Naive B cell (primary cell): ENCODE data around the gene CNN1. TPM values are rescaled to one million over a fixed set of nuclear protein-coding genes. Genes with fewer than 3 reads are reported as not detected.

Experiments used
- polyA plus RNA-seq, 6 donors: library from polyadenylated mRNA; unstranded; fragments of 300-500 nt; fragmentation: Illumina TruSeq; gene quantifications; one replicate each; pipeline ENCODE4 v1.2.3, GENCODE V29; 2021; ENCODE audit warnings: low read depth in 6 of 6

Gene CNN1
- polyA plus RNA-seq, 6 donors from 2014 or later, result 0.65 TPM; not detected in 4

Other genes starting within 250 kb of the CNN1 start
- gene TSPAN16, start 242.7 kb upstream of the CNN1 start, polyA plus RNA-seq, result not detected
- 1 to 10 TPM; 1.9 to 5.8 (median 2.4) TPM for gene RAB3D, start 199.2 kb upstream of the CNN1 start, polyA plus RNA-seq
- gene TMEM205, start 192.6 kb upstream of the CNN1 start, polyA plus RNA-seq, result 100 to 1,000 TPM; 102 to 171 (median 114) TPM
- gene CCDC159, start 192.3 kb upstream of the CNN1 start, polyA plus RNA-seq, result 10 to 100 TPM; 13.2 to 25.0 (median 16.2) TPM
- gene PLPPR2, start 183.4 kb upstream of the CNN1 start, polyA plus RNA-seq, result under 1 TPM in 2 of 6 donors, not detected in 4; 0.56 to 0.69 TPM
- 10 to 100 TPM in 1 of 6 donors, 1 to 10 TPM in 5; 6.0 to 10.2 (median 7.6) TPM for gene SWSAP1, start 164.2 kb upstream of the CNN1 start, polyA plus RNA-seq
- gene EPOR, start 154.5 kb upstream of the CNN1 start, polyA plus RNA-seq, result 1 to 10 TPM in 5 of 6 donors, not detected in 1; 2.2 to 3.9 (median 3.6) TPM
- gene RGL3, start 119.5 kb upstream of the CNN1 start, polyA plus RNA-seq, result under 1 TPM in 2 of 6 donors, not detected in 4; 0.40 to 0.44 TPM
- 1 to 10 TPM in 1 of 6 donors, under 1 TPM in 5; 0.21 to 1.2 (median 0.69) TPM for gene ODAD3, start 103.7 kb upstream of the CNN1 start, polyA plus RNA-seq
- 10 to 100 TPM; 32.2 to 79.6 (median 46.9) TPM for gene PRKCSH, start 103.2 kb upstream of the CNN1 start, polyA plus RNA-seq
- gene ELAVL3, start 57.8 kb upstream of the CNN1 start, polyA plus RNA-seq, result not detected
- gene ZNF653, start 33.0 kb upstream of the CNN1 start, polyA plus RNA-seq, result 1 to 10 TPM in 5 of 6 donors, not detected in 1; 1.0 to 3.6 (median 1.4) TPM
- 10 to 100 TPM; 29.7 to 51.2 (median 34.5) TPM for gene ECSIT, start 9.7 kb upstream of the CNN1 start, polyA plus RNA-seq
- gene ELOF1, start 20.4 kb downstream of the CNN1 start, polyA plus RNA-seq, result 100 to 1,000 TPM in 3 of 6 donors, 10 to 100 TPM in 3; 85.9 to 118 (median 99.2) TPM
- gene ACP5, start 38.8 kb downstream of the CNN1 start, polyA plus RNA-seq, result 10 to 100 TPM; 17.4 to 44.2 (median 24.6) TPM
- 10 to 100 TPM in 5 of 6 donors, 1 to 10 TPM in 1; 9.6 to 15.8 (median 13.3) TPM for gene ZNF627, start 58.6 kb downstream of the CNN1 start, polyA plus RNA-seq
- 1 to 10 TPM in 5 of 6 donors, not detected in 1; 1.2 to 3.0 (median 1.7) TPM for gene ZNF823, start 200.1 kb downstream of the CNN1 start, polyA plus RNA-seq
- 10 to 100 TPM in 5 of 6 donors, 1 to 10 TPM in 1; 5.9 to 16.0 (median 13.7) TPM for gene ZNF441, start 228.1 kb downstream of the CNN1 start, polyA plus RNA-seq